ENCODE data around the gene CAMK2G. TPM values are rescaled to one million over a fixed set of nuclear protein-coding genes. Genes with fewer than 3 reads are reported as not detected.
"Not testable (repeated sequence)": the region's sequence is repeated elsewhere in the genome, so short reads cannot be mapped to it uniquely, and the experiment has no call there.

CAMK2G gene
- total and polyA plus RNA-seq, 2 donors = 40.3 to 115 TPM

GRCh38 chr10:73894245-73894971 lies 20.1 kb upstream of the CAMK2G start:
- WGBS = 74% methylated on average over 6 of the region's 6 CpGs
- no peaks in the 10 kb centered on the region for H3K36me3 ChIP-seq (ENCODE audit: insufficient read depth)
- no peaks in the 10 kb centered on the region for H3K4me1 ChIP-seq (ENCODE audit: insufficient read depth)
- no peak for DNase-seq (ENCODE audit: extremely low spot score)
- H3K27ac ChIP-seq (ENCODE audit: low read depth) = no peak overlapping the region
- no peak overlapping the region for H3K4me3 ChIP-seq (ENCODE audit: low read depth, low read length)

- Histone ChIP-seq H3K27ac (ENCODE audit: low read depth) (no peak overlapping the region), H3K4me1 (ENCODE audit: insufficient read depth) (no peaks in the 10 kb centered on the region), H3K36me3 (ENCODE audit: insufficient read depth) (no peaks in the 10 kb centered on the region), H3K4me3 (ENCODE audit: low read depth, low read length) (no peak overlapping the region)
- WGBS = 81% methylated on average over 8 of the region's 8 CpGs
- DNase-seq (ENCODE audit: extremely low spot score) = no peak
These were observed 19.1 kb upstream of the CAMK2G start for GRCh38 chr10:73893426-73893825.

GRCh38 chr10:73892310-73893030 lies 18.1 kb upstream of the CAMK2G start:
- WGBS = 74% methylated on average over 10 of the region's 10 CpGs
- no peak for DNase-seq (ENCODE audit: extremely low spot score)
- Histone ChIP-seq H3K36me3 (ENCODE audit: insufficient read depth) (no peaks in the 10 kb centered on the region), H3K27ac (ENCODE audit: low read depth) (no peak overlapping the region), H3K4me3 (ENCODE audit: low read depth, low read length) (no peak overlapping the region), H3K4me1 (ENCODE audit: insufficient read depth) (no peaks in the 10 kb centered on the region)

DNA sequence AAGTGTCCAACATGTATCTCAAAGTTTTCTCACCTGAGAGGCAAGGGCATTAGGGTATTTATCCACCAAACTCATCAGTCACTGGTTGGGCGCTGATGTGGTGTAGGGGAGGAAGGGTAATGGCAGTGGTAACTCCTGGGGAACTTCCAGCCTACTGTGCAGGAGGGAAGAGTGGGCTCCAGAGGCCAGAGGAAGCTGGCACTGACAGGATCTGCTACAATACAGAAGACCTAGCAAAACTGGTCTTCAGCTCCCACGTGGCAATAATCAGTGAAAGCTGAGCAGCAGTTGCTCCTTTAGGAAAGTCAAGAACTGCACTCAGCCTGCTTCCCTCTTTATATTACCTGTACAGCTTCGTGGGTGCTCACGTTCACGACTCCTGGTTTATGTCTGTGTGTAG lies 17.2 kb upstream of the CAMK2G start:
- Histone ChIP-seq H3K4me1 (ENCODE audit: insufficient read depth) (no peaks in the 10 kb centered on the region), H3K27ac (ENCODE audit: low read depth) (no peak overlapping the region), H3K4me3 (ENCODE audit: low read depth, low read length) (no peak overlapping the region), H3K36me3 (ENCODE audit: insufficient read depth) (no peaks in the 10 kb centered on the region)
- DNase-seq (ENCODE audit: extremely low spot score) = no peak
- whole genome bisulfite sequencing = 77% methylated on average over 5 of the region's 5 CpGs

DNA sequence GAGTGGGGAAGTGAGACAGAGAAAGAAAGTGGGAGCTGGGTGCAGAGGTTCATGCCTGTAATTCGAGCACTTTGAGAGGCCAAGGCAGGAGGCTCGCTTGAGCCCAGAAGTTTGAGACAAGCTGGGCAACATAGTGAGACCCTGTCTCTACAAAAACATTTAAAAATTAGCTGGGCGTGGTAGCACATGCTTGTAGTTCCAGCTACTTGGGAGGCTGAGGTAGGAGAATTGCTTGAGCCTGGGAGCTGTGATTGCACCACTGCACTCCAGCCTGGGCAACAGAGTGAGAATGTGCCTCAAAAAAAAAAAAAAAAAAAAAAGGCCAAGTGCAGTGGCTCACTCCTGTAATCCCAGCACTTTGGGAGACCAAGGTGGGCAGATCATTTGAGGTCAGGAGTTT lies 16.5 kb upstream of the CAMK2G start:
- H3K36me3 ChIP-seq (ENCODE audit: insufficient read depth); DNase-seq (ENCODE audit: extremely low spot score); H3K4me1 ChIP-seq (ENCODE audit: insufficient read depth); H3K4me3 ChIP-seq (ENCODE audit: low read depth, low read length); H3K27ac ChIP-seq (ENCODE audit: low read depth): not testable (repeated sequence)
- WGBS = 64% methylated on average over 3 of the region's 3 CpGs

- DNase-seq (ENCODE audit: extremely low spot score) = no peak
- no peaks in the 10 kb centered on the region for H3K36me3 ChIP-seq (ENCODE audit: insufficient read depth)
- 95% methylated on average over 5 of the region's 5 CpGs for WGBS
- no peak overlapping the region for H3K4me3 ChIP-seq (ENCODE audit: low read depth, low read length)
- no peaks in the 10 kb centered on the region for H3K4me1 ChIP-seq (ENCODE audit: insufficient read depth)
- no peak overlapping the region for H3K27ac ChIP-seq (ENCODE audit: low read depth)
These were observed 15.9 kb upstream of the CAMK2G start for GRCh38 chr10:73890261-73890660.

DNA sequence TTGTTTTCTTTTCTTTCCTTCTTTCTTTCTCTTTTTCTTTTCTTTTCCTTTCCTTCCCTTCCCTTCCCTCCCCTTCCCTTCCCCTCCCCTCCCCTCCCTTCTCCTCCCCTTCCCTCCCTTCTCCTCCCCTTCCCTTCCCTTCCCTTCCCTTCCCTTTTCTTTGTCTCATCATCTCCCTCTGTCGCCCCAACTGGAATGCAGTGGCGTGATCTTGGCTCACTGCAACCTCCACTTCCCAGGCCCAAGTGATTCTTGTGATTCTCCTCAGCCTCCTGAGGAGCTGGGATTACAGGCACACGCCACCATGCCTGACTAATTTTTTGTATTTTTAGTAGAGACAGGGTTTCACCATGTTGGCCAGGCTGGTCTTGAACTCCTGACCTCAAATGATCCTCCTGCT lies 15.1 kb upstream of the CAMK2G start:
- not testable (repeated sequence) for H3K36me3 ChIP-seq (ENCODE audit: insufficient read depth); DNase-seq (ENCODE audit: extremely low spot score); H3K27ac ChIP-seq (ENCODE audit: low read depth); H3K4me3 ChIP-seq (ENCODE audit: low read depth, low read length); H3K4me1 ChIP-seq (ENCODE audit: insufficient read depth)
- 80% methylated on average over 3 of the region's 3 CpGs for whole genome bisulfite sequencing

- Histone ChIP-seq H3K4me1 (ENCODE audit: insufficient read depth) (no peaks in the 10 kb centered on the region), H3K36me3 (ENCODE audit: insufficient read depth) (no peaks in the 10 kb centered on the region), H3K4me3 (ENCODE audit: low read depth, low read length) (no peak overlapping the region), H3K27ac (ENCODE audit: low read depth) (no peak overlapping the region)
- no peak for DNase-seq (ENCODE audit: extremely low spot score)
- WGBS = 66% methylated on average over 7 of the region's 7 CpGs
These were observed 14.7 kb upstream of the CAMK2G start for GRCh38 chr10:73889014-73889413.

DNA sequence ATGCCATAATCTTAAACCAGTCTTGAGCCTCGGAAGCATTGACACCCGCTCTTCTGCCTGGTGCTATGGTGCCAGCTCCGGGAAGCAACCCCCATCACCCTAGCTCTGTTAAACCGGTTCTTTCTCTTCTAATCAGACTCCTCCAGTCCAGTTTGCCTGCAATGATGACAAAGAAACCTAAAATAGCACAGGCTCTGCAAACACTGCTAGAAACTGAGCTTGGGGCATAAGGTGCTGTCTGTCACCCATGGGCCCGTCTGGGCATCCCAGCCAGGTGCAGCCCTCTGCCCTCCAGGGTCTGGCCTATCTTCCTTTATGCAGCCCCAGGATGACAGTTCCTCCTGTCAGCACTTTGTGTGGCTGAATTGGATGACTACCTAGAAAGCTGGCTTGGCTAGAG lies 14.2 kb upstream of the CAMK2G start:
- Histone ChIP-seq H3K27ac (ENCODE audit: low read depth) (no peak overlapping the region), H3K36me3 (ENCODE audit: insufficient read depth) (no peaks in the 10 kb centered on the region), H3K4me1 (ENCODE audit: insufficient read depth) (no peaks in the 10 kb centered on the region), H3K4me3 (ENCODE audit: low read depth, low read length) (no peak overlapping the region)
- no peak for DNase-seq (ENCODE audit: extremely low spot score)
- WGBS = 59% methylated on average over 5 of the region's 5 CpGs

- DNase-seq (ENCODE audit: extremely low spot score) = peak; percentile 62
- no peaks in the 10 kb centered on the region for H3K36me3 ChIP-seq (ENCODE audit: insufficient read depth)
- 12% methylated on average over 12 of the region's 12 CpGs for WGBS
- peak overlapping the region; percentile 68 for H3K27ac ChIP-seq (ENCODE audit: low read depth)
- no peaks in the 10 kb centered on the region for H3K4me1 ChIP-seq (ENCODE audit: insufficient read depth)
- H3K4me3 ChIP-seq (ENCODE audit: low read depth, low read length) = no peak overlapping the region
These were observed 13.1 kb upstream of the CAMK2G start for GRCh38 chr10:73887294-73888039.

DNA sequence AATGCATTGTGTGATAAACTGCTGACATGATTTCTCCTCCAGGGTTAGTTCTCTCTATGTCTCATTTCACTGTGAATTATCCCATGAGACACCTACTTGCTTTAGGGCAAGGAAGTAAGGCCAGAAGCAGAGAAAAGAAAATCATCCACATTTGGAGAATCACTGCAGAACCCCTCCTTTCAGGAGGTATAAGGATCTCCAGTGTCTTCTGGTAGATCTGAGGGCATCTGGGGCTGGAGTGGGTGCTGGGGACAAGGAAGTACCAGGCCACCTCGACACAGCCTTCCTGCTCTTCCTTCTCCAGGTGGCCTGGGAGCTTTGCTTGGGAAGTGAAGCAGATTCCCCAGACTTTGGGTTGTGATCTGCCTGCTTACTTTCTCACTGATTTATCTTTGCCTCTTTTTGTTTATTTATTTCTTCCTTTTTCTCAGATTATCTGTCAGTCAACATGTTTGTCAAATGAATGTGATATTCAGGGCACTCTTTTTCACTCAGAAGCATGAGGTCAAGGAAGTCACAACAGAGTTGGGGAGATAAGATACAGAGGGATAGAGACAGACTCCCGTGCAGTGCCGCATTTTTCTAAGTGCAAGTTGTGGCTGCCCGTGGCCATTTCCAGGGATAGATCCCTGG lies 12.4 kb upstream of the CAMK2G start:
- no peak for DNase-seq (ENCODE audit: extremely low spot score)
- Histone ChIP-seq H3K4me1 (ENCODE audit: insufficient read depth) (no peaks in the 10 kb centered on the region), H3K27ac (ENCODE audit: low read depth) (peak overlapping the region; percentile 68), H3K36me3 (ENCODE audit: insufficient read depth) (no peaks in the 10 kb centered on the region), H3K4me3 (ENCODE audit: low read depth, low read length) (no peak overlapping the region)
- 12% methylated on average over 4 of the region's 4 CpGs for WGBS

DNA sequence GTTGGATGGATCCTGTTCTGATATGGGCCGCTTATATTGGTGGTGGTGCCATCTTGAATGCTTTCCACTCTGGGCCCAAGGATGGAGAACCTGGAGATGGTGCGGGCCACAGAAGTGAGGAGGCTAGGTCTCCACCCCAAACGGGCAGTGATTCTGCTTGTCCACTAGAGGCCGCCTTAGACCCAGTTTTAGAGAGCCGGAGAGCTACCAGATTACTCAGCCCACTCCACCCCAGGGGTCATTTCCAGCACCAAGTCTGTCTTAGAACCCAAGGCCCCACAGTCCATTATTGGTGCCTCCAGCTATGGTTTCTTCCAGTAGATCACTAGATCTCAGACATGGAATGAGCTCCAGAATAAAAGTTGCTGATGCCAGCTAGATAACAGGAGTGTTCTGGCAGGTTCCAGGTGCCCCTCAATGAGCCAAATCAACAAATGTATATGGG lies 11.8 kb upstream of the CAMK2G start:
- DNase-seq (ENCODE audit: extremely low spot score) = no peak
- peak overlapping the region; percentile 68 for H3K27ac ChIP-seq (ENCODE audit: low read depth)
- no peaks in the 10 kb centered on the region for H3K36me3 ChIP-seq (ENCODE audit: insufficient read depth)
- H3K4me1 ChIP-seq (ENCODE audit: insufficient read depth) = no peaks in the 10 kb centered on the region
- no peak overlapping the region for H3K4me3 ChIP-seq (ENCODE audit: low read depth, low read length)
- WGBS = 5% methylated on average over 5 of the region's 5 CpGs

- no peak for DNase-seq (ENCODE audit: extremely low spot score)
- no peak overlapping the region for H3K4me3 ChIP-seq (ENCODE audit: low read depth, low read length)
These were observed 9.7 kb upstream of the CAMK2G start for GRCh38 chr10:73884017-73884416.

More at GRCh38 chr10:73884017-73884416, 9.7 kb upstream of the CAMK2G start:
- no peaks in the 10 kb centered on the region for H3K36me3 ChIP-seq (ENCODE audit: insufficient read depth)
- no peaks in the 10 kb centered on the region for H3K4me1 ChIP-seq (ENCODE audit: insufficient read depth)
- 77% methylated on average over 3 of the region's 3 CpGs for WGBS
- no peak overlapping the region for H3K27ac ChIP-seq (ENCODE audit: low read depth)

Measured in urinary bladder (tissue), 4 donors.